GM18909 (cell line): ENCODE results near the gene PTRH2.
A peak's percentile ranks its signal among the peaks of the same experiment; 100 is the strongest.
"Not testable (repeated sequence)": the region's sequence is repeated elsewhere in the genome, so short reads cannot be mapped to it uniquely, and the experiment has no call there.

Experiments used
- ATAC-seq: cut with Tn5 transposase; IDR thresholded peaks from one replicate; pipeline ENCODE4 v1.9.1; 2021; ENCODE audit warnings: mild to moderate bottlenecking; ENCODE audit not compliant: unreplicated experiment, poor library complexity

The PTRH2 gene

DNA sequence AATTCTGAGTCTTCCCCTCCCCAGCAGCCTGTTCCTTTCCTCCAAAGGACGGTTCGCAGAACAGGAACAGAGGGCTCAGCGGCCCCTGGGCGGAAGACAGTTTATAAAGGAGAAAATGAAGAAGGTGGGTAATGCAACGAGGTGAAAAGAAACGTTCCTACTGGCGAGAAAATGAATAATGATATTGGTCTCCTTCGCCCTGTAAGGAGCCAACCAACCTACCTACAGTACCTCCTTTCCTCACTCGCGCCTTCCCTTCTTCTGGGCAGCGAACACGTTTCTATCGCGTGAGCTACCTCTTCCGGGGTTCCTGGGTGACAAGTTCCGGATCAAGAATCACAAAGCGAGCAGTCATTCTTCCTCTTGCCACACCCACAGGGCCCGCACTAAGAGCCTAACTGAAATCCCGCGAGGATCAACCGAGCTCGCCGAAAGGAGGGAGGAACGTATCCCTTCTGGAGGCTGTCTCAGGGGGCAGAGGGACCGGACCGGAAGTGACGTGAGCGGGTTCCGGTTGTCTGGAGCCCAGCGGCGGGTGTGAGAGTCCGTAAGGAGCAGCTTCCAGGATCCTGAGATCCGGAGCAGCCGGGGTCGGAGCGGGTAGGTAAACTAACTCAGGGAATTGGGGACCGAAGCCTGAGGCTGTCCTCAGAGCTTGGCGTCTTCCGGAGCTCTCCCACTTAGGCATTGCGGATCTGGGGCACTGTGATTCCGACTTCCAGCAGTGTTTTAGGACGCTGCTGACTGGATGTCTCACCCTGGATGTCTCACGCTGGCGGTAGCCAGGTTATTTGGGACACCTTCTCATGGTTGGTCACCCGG, at the start of gene PTRH2, which contains the start of gene VMP1:
Gene PTRH2, minus strand, starts transcription at position 282 of the 822 bp plus-strand sequence. CDS start 9,452 bp downstream, outside the sequence.
Gene VMP1, plus strand, starts transcription at position 506 of the 822 bp plus-strand sequence. CDS start 23,793 bp downstream, outside the sequence.
- peak; percentile 96 for ATAC-seq

DNA sequence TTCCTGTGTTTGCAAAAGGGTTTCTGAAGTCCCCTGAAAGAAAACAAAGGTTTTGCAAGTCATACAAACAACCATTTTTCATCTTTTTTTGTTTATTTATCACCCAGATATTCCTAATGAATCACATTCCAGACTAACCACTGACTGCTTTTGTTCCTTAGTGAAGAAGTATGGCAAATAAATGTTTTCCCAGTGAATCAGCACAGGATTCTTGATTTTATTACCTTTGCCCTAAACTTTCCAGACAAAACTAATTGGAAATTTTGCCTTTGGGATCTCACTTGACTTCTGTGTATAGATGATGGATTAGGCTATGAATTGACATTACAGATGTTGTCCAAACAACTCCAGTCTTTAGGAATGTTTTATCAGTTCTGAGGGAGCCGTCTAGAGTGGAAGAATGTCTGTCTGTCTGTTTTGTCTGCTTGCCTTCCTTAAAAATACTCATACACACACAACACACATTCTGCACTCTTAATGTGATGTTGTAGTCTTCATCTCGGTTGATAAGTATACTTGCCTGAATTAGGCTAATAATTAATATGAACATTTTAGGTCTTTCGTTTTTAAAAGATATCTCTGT, 49.1 kb upstream of the PTRH2 start:
- no peak for ATAC-seq

DNA sequence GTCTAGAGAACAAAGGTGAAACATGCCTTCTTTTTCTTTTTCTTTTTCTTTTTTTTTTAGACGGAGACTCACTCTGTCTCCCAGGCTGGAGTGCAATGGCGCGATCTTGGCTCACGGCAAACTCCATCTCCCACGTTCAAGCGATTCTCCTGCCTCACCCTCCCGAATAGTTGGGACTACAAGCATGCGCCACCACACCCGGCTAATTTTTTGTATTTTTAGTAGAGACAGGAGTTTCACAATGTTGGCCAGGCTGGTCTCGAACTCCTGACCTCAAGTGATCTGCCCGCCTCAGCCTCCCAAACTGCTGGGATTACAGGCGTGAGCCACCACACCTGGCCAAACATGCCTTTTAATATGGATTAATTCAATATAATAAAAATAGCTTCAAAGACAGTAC, 47.8 kb upstream of the PTRH2 start:
- ATAC-seq = not testable (repeated sequence)

DNA sequence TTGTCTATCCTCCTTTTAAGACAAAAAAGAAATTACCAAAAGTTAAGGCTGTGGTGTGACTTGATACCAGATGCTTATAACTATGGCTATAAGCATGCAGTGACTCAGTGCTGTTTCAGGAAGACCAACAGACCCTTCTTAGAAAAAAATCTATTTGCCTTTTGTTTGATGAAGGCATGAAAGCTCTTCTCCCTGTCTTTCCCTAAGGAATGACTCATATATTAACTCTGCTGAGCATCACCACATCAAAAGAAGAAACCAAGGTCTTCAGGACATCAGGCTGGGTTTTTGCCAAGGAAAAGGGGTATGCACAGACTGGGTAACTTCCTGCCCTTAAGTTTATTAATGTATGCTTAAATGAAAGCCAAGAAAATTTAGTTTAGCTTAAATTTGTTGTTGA, 47.3 kb upstream of the PTRH2 start:
- no peak for ATAC-seq

DNA sequence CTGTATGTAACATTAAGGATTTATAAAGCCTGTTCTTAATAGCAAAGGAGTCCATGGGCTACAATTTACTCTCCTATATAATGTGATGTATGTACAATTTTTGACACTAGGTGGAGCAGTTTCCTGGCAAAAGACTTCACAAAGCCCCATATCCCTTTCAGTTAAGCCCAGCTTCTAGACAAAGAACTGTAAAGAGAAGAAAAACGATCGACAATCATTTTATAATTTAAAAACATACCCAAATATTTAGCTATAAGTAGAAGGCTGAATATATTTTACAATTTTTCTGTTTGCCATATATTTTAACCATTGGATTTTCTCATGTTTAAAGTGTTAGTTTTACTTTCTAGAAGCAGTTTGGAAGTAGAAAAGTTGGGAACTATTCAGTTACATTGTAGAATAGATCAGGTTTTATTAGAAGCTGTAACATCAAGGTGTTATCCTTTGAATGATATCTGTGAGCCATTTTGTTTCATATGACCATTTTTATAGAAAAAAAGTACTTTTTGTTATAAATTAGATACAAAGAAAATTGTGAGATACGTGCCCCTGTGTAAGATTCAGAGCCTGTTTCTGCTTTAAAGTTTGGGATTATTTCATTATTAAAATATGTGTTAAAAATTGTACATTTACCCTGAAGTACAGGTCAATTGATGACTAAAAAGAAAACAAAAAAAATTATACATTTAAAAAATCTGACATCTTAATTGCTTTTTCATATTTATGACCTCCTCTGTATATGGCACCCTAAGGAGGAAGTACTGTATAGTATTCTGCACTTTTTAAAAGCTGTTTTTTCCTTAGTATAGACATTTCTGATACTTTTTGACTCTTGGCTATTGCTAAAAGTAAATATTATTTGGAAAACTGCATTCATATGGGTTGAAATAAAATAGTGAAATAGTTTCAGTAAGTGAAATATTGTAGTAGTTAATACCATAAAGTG, 46.6 kb upstream of the PTRH2 start:
- ATAC-seq = peak; percentile 52

DNA sequence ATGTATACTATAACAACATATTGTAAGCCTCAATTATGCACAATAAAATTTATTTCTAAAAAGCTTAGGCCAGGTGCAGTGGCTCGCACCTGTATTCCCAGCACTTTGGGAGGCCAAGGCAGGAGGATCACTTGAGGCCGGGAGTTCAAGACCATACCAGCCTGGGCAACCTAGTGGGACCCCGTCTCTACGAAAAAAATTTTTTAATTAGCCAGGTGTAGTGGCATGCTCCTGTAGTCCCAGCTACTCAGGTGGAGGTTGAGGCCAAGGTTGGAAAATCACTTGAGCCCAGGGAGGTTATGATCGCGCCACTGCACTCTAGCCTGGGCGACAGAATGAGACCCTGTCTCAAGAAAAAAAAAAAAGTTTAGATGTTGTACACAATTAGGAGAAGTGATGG, 45.7 kb upstream of the PTRH2 start:
- no peak for ATAC-seq

DNA sequence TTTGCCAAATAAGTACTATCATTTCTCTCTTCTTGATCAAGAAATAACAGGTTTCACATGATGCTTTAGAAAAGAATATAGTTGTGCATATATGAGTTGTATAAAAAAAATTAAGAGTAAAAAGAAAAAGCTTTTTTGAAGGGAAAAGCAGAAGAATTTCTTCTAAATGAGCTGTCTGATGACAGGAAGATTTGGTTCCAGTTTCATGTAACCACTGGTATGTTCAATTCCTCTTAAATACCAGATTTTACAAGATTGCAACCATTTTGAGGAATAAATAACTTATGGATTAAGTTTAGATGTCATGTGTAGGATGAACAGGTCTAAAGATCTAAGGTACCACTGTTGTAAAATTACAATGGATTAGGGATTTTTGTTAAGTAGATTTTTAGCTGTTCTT, 45.2 kb upstream of the PTRH2 start:
- ATAC-seq = no peak

DNA sequence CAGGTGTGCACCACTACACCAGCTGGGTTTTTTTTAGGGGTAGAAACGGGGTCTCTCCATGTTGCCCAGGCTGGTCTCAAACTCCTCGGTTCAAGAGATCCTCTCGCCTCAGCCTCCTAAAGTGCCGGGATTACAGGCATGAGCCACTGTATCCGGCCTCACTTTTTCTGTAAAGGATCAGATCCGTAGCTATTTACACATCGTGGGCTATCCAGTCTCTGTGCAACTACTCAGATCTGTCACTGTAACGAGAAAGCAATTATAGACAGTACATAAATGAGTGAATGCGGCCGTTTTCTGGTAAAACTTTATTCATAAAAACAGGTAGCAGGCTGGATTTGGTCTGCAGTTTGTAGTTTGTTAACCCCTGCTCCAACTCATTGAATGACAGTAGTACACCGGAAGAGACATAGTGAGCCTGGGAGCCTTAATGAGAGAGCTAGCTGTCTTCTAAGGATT, 44.8 kb upstream of the PTRH2 start:
- no peak for ATAC-seq

DNA sequence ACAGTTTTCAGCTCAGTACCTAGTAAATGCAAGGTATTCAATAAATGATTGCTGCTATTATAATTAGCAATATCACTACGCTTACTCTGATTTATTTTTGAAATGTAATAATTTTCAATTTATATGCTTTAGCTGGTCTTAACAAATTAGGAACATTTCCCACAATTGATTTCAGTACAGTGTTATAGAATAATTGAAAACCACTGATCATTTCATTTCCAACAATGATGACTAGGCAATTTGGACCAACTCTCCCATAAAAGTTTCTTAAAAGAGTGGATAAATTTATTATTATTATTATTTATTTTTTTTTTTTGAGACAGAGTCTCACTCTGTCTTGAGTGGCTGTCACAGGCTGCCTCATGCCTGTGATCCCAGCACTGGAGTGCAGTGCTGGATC, 41.4 kb upstream of the PTRH2 start:
- no peak for ATAC-seq

DNA sequence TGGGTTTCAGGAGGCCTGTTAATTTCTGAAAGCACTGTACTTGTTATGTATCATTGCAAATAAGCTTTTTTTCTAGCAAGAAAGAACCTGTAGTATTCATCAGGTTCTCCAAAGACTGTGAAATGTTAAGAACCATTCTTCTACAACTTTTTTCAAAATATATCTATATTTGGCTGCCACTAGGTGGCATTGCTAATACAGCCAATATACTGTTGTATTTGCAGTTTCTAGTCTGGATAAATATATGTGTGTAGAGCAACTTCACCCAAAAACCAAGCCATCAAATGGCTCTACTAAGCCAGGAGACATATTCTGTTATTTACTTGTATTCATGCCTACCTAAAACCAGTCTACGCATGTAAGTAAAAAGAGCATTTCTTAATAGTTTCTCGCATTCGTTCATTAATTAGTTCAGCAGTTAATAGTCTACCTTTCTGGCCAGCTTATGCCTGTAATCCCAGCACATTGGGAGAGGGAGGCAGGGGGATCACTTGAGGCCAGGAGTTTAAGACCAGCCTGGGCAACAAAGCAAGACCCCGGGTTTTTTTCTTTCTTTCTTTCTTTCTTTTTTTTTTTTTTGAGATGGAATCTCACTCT, 39.7 kb upstream of the PTRH2 start:
- no peak for ATAC-seq

DNA sequence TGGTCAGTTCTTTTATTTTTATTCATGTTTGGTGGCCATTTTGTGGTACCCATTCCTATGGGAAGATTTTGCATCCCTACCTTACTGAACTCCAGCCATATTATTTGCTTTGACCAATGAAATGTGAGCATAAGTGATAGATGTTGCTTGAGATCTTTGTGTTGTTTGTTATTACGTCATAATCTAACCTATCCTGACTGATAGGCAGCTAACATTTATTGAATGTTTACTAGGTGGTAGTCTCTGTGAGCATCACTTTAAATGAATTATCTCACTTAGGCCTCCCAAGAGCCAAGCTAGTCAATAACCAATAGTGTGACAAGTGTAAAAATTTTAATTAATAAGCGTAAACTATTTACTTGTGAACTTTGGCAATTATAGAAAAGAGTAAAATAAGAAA, 37.8 kb upstream of the PTRH2 start:
- no peak for ATAC-seq

DNA sequence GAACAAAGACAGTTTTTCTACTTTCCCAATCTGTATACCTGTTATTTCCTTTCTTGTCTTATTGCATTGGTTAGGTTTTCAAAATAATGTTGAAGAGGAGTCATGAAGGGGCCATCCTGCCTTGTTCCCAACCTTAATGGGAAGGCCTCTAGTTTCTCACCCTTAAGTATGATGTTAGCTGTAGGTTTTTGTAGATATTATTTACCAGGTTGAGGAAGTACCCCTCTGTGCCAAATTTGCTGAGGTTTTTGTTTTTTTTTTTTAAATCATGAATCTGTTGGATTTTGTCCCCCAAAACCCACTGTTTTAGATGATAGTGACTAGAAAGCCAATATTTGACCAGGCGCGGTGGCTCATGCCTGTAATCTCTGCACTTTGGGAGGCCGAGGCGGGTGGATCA, 36.6 kb upstream of the PTRH2 start:
- no peak for ATAC-seq

DNA sequence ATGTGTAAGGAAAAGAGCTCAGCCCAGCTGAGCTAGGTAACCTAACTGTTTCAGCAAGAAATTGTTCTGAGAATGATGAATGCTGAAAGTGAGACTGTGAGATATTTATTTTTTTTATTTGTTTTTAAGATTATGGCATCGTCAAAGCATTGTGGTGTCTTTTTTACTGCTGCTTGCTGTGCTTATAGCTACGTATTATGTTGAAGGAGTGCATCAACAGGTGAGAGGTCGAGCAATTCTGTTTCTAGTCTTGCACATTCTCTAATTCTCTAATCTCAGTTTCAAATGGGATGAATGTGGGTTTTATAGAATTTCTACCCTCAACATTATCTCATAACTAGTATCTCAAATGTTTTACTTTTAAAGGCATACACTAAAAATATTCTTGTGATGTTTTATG, 30.1 kb upstream of the PTRH2 start:
- ATAC-seq = no peak

DNA sequence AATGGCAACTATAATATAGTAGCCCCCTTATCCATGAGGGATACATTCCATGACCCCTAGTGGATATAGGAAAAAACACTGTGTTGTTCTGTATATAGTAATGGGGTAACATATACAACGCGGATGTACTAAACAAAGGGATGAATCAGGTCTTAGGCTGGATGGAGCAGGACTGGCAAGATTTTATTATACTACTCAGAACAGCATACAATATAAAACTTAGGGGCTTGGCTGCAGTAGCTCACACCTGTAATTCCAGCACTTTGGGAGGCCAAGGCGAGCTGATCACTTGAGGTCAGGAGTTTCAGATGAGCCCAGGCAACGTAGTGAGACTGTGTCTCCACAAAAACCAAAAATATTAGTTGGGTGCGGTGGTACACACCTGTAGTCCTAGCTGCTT, 27.0 kb upstream of the PTRH2 start:
- ATAC-seq = no peak

DNA sequence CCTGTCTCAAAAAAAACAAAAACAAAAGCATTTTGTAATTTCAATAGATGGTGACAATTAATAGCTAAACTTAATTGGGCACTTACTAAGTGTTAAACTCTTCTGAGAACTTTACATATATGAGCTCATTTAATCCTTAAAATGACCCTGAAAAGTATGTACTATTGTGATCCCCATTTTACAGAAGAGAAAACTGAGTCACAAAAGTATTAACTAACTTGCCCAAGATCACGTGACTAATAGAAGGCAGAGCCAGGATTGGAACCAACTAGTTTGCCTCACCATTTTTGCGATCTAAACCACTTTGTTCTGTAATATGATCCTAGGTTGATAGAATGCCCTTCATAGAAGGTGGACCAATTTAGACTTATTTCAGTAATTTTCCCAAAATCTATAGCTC, 26.5 kb upstream of the PTRH2 start:
- ATAC-seq = no peak

DNA sequence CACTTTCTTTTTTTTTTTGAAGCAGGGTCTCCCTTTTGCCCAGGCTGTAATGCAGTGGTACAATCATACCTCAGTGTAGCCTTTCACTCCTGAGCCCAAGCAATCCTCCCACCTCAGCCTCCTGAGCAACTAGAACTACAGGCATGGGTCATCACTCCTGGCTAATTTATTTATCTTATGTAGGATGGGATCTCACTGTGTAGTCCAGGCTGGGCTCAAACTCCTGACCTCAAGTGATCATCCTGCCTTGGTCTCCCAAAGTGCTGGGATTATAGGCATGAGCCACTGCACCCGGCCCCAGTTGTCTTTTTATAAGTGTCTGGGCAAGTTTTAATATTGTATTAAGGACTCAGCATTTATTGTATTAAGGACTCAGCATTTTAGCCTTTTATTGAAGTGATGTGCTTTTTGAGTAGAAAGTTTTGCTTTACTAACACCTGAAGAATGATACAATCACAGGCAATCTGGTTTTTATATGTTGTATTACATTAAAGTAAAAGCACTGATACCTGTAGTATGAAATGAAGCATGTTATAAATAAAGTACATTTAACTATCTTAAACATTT, 23.1 kb upstream of the PTRH2 start:
- no peak for ATAC-seq

DNA sequence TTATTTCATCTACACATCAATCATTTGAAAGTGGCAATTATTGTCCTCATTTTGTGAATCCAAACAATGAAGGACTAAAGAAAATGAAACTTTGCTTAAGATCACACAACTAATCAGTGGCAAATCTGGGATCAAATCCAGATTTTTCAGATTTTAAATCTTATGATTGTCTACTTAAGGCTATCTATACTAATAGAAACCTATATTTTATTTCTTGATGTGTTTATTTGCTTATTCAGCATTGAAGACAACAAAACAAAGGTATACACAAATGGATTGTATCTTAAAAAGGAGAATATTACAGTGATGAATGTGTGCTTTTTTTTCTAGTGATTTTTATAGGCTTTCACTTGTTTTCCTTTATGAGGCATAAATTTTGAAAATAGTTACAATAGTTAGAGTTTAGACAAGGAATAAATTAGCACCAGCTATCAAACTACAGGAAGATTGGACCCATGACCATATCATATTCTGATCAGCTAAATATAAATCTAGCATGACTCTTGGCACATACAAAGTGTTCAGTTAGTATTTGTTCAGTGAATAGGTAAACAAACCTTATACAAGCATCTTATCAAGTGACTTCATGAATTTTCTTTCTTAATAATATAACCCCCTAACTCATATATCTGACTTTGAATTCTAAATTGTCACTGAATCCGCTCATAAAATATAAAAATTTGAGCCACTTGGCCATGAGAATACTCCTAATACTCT, 20.7 kb upstream of the PTRH2 start:
- ATAC-seq = no peak

DNA sequence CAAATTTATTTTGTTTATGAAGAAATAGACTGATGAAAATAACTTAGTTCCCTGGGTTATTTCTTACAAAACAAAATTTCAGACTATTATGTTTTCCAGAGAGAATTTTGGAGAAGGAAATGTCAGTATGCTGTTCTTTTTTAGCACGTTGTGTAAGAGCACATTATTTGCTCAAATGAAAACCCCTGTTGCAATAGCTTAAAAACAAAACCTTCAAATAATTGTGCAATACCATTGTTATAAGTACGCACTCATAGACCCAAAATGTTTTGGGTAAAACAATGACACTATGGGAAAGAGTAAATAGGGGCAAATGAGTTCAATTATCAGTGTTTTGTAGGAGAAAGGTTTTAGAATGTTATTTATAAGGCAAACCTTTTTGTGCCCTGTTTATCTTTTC, 18.5 kb upstream of the PTRH2 start:
- ATAC-seq = no peak

DNA sequence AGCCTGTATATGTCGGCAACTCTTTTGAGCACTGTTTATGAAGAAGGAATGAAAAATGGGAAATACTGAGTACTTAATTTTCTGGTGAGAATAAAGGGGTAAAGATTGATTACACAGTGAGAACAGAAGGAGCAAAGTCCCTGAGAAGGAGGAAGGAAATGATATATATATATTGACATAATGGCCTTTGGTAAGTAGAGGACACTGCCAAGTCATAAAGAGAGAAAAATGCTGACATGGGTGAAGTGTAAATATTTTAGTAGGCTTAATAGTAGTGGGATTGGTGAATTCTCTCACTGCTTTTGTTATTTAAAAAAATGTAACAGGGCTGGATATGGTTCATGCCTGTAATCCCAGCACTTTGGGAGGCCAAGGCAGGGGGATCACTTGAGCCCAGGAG, 16.4 kb upstream of the PTRH2 start:
- ATAC-seq = no peak
